ENCODE data around the gene MCRIP1.
A peak's percentile ranks its signal among the peaks of the same experiment; 100 is the strongest.

MCRIP1 gene

DNA sequence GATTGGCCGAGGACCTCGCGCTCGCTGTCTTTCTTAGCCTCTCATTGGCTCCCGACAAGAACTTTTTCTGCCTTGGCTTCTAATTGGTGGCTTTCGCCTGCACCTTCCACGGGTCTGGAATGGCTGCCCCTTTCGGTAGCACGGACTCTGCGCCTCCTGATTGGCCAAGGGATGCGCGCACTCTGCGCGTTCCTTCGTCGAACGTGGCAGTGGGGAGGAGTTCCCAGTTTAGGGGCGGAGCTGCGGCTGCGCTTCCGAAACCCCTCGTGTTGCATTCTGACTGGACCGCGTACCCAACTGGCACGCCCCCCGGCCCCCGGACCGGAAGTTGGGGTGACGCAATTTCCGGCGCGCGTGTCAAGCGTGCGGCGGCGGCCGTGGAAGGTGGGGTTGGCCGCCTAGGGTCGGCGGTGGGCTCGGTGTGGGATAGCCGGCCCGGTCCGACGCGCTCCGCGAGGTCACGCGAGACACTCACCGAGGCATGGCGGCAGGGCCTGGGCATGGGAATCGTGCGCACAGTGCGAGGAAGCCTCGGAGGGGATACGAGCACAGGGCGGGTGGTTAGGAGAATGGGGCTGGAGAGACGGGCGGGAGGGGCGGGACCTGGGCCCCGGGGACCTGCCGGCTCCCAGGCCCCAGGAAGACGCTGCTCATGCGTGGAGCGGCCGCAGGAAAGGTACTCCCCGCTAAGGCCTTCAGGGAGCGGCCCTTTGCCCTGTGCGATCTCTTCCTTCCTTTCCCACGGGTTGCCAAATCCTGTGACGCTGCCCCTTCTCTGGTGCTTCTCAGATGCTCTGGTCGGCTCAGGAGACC, 27.9 kb upstream of the MCRIP1 start:
- peak; percentile 100 for DNase-seq

GRCh38 chr17:81859906-81860755, 27.0 kb upstream of the MCRIP1 start, which contains the start of gene P4HB:
P4HB (minus strand) TSS chr17:81860535; CDS start chr17:81860471, 64 bp downstream.
- DNase-seq = no peak

GRCh38 chr17:81858967-81859905, 26.1 kb upstream of the MCRIP1 start:
- no peak for DNase-seq

- DNase-seq = no peak
Measured at GRCh38 chr17:81858170-81858966, 25.3 kb upstream of the MCRIP1 start.

GRCh38 chr17:81854974-81855774, 22.1 kb upstream of the MCRIP1 start:
- DNase-seq = no peak

GRCh38 chr17:81852237-81852636, 19.1 kb upstream of the MCRIP1 start:
- DNase-seq = no peak

- DNase-seq = no peak
Measured at GRCh38 chr17:81851423-81851822, 18.3 kb upstream of the MCRIP1 start.

GRCh38 chr17:81849457-81849856, 16.4 kb upstream of the MCRIP1 start:
- DNase-seq = no peak

GRCh38 chr17:81846743-81847689, 13.9 kb upstream of the MCRIP1 start:
- no peak for DNase-seq

GRCh38 chr17:81845881-81846742, 13.0 kb upstream of the MCRIP1 start:
- DNase-seq = no peak

GRCh38 chr17:81845361-81845760, 12.3 kb upstream of the MCRIP1 start:
- DNase-seq = no peak

- DNase-seq = no peak
Measured at GRCh38 chr17:81844887-81845286, 11.8 kb upstream of the MCRIP1 start.

DNA sequence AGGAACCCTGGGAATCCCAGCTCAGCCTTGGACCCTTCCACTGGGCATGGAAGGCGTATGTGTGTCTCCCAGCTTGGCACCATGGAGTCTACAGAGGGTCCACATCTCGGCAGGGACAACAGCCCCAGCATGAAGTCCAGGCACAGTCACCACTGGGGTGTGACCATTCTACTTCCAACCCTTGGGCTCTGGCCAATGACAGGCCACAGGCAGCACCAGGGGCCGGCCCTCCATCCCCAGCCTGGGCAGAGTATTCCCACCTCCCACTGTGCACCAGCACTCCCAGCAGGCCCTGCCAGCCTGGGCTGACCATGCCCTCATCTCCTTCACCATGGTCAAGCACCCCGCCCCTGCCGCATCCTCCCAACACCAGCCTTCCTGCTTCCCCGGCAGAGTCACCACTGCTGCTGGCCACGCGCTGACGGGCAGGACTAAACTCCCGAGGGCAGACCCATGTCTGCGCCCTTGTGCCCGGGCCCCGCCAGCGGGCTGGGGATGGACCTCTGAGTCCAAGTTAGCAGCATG, 11.3 kb upstream of the MCRIP1 start:
- no peak for DNase-seq

DNA sequence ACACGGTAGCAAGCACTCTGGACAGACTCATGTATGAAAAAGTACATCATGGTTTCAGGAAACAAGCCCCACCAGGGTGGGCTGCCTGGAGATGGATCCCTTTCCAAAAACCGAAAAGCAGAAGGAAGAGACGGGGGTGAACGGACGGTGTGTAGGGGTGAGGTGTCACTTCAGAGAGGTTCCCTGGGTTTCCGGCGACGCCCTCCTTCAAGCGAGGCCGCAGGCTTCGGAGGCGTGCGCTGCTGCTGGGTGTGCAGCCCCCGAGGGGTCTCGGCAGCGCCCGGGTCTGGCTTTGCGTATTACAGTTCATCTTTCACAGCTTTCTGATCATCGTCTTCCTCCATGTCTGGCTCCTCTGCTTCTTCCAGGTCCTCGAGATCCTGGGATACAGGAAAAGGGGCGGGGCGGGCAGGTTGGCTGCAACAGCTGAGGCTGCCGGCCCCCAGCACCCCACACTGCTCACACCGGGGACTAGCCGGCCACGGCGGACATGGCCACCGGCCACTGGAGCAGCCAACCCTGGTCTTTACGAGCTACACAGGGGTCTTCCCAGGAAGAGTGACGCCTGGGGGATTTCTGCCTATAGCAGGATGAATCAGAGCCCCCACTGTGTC, 10.7 kb upstream of the MCRIP1 start:
- DNase-seq = no peak

DNA sequence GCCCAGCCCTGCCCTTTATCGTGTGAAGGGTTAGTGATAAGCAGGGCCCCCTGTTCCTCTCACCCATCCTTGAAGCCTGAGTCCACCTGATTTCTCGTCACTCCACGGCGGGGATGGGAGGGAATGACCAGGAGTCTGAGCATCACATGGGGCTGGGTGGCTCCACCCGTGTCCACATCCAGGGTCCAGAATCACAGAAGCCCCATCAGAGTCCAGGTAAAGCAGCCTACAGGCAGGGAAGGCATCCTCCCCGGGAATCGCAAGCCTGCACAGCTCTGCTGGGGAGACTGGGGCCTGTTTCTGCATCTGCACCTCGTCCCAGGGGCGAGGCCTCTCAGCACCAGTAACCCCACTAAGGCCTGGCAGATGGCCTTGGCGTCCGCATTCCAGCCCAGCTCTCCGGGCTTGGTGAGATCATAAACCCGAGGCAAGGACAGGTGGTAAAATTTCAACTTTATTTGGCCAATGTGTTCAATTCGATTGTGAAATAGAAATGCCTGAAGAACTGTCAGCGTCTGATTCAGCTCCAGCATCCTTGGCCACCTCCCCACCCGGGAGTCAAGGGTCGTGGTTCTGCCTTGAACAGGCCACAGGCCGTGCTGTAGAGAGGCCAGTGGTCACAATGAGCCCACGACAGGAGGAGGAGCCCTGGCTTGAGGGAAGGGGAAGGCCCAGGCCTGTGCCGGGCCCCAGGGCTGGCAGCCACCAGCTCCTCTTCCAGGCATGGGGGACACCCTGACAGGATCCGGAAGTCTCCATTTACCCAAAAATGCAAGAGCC, 9.8 kb upstream of the MCRIP1 start:
- no peak for DNase-seq

- DNase-seq = no peak
Measured at GRCh38 chr17:81842378-81842724, 9.3 kb upstream of the MCRIP1 start.

- no peak for DNase-seq
Measured at GRCh38 chr17:81841866-81842265, 8.8 kb upstream of the MCRIP1 start.

All from RPMI8226 (cell line).